ENCODE results near the gene APBA2.

APBA2 gene

DNA sequence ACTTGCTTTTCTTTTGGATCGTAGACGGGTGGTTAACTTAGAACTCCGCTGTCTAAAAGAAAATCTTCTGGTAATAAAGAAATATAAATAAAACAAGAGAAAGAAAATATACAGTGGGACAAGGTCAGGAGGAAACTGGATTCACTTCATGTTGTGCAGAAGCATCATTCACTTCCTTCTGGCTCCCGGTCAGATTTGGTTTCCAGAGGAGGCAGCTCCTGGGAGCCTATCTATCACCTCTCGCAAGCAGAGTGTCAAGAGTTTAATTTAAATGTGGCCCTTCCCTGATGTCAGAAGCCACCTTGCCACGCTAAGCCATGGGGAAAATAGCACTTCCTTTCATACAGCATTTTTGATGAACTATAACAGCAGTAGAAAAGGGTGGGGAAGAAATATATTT lies 244.7 kb downstream of the APBA2 start:
- POLR2A ChIA-PET: no interaction called here
- H3K9me3 ChIP-seq (ENCODE audit: control insufficient read depth, insufficient read depth, low read depth, low read length): no peaks in the 10 kb centered on the region
- TF ChIP-seq ZSCAN23 (tag by site-specific recombination; IDR thresholded peaks at IDR 0.05) (no peak), ZNF350 (tag by site-specific recombination; IDR thresholded peaks at IDR 0.05) (no peak), ZNF140 (tag by site-specific recombination; IDR thresholded peaks at IDR 0.05) (no peak)
- TF ChIP-seq, protein P1, sequence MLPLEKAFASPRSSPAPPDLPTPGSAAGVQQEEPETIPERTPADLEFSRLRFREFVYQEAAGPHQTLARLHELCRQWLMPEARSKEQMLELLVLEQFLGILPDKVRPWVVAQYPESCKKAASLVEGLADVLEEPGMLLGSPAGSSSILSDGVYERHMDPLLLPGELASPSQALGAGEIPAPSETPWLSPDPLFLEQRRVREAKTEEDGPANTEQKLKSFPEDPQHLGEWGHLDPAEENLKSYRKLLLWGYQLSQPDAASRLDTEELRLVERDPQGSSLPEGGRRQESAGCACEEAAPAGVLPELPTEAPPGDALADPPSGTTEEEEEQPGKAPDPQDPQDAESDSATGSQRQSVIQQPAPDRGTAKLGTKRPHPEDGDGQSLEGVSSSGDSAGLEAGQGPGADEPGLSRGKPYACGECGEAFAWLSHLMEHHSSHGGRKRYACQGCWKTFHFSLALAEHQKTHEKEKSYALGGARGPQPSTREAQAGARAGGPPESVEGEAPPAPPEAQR (tag by site-specific recombination; IDR thresholded peaks at IDR 0.05): no peak
- H3K27ac ChIP-seq (ENCODE audit: extremely low read depth, low read depth, low read length): no peak overlapping the region
- H3K36me3 ChIP-seq (ENCODE audit: control insufficient read depth in 2 of 2, insufficient read depth in 1 of 2, low read length in 2 of 2): no peaks in the 10 kb centered on the region
- H3K4me1 ChIP-seq (ENCODE audit: control insufficient read depth, insufficient read depth, low read length): no peaks in the 10 kb centered on the region
- CTCF ChIA-PET: interaction anchor here (3.3 kb wide), 1 partner anchor 9 kb away, joined by 15 read pairs; no protein-coding TSS in a partner anchor
- no peak overlapping the region for H3K4me3 ChIP-seq (ENCODE audit: low read depth, low read length)

DNA sequence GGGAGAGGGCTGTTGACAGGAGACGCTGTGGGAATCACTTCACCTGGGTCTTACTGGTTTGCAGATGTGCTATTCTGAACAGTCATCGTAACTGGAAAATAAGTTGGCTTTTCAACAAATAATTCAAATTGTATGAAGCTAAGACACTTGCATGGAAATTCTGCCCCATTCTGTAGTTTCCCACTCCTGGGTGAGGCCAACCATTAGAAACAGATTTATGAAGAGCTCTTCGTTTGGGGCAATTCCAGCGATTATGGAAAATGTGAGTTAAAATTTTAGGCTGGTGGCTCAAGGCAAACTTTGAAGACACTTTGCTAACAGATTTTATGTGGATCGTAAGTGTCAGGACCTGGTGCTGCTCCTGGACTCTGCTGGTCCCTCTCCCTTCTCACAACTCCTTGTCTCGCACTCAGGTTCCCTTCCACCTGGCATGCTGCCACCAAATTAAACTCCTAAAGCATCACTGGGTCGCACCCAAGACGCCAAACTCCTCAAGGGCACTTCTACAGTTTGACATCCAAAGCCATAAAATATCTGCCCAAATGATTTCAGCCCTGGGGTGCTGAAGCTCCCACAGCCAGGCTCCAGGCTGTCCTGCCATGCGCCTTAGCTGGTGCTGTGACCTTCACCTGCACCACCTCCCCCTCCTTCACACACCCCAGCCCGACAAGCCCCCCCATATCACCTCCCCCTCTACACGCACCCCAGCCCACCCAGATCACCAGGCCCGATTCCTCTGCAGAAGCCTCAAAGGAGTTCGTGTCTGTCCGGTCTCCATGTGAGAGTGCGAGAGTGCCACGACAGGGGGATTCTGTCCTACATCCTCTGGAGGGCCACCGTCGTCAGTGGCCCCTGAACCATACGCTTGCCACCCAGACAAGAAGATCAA lies 245.4 kb downstream of the APBA2 start:
- ChIA-PET CTCF (interaction anchor here (0.6 to 3.3 kb wide), 2 partner anchors 9 to 761 kb away, joined by 3 to 15 read pairs; no protein-coding TSS in a partner anchor), POLR2A (interaction anchor here (0.6 kb wide), 1 partner anchor 22 kb away, joined by 4 read pairs; no protein-coding TSS in a partner anchor)
- Histone ChIP-seq H3K4me1 (ENCODE audit: control insufficient read depth, insufficient read depth, low read length) (no peaks in the 10 kb centered on the region), H3K9me3 (ENCODE audit: control insufficient read depth, insufficient read depth, low read depth, low read length) (no peaks in the 10 kb centered on the region), H3K36me3 (ENCODE audit: control insufficient read depth in 2 of 2, insufficient read depth in 1 of 2, low read length in 2 of 2) (no peaks in the 10 kb centered on the region), H3K27ac (ENCODE audit: extremely low read depth, low read depth, low read length) (no peak overlapping the region), H3K4me3 (ENCODE audit: low read depth, low read length) (no peak overlapping the region)
- TF ChIP-seq ZNF335 (tag by site-specific recombination; conservative IDR thresholded peaks at IDR 0.05) (no peak), HOXC10 (CRISPR knock-in tag; IDR thresholded peaks at IDR 0.05) (no peak), ZNF830 (tag by site-specific recombination; IDR thresholded peaks at IDR 0.05; ENCODE audit: low read depth) (no peak), ZNF274 (IDR thresholded peaks at IDR 0.05; ENCODE audit: low read length) (no peak), ZNF274 (tag by site-specific recombination; IDR thresholded peaks at IDR 0.05; ENCODE audit: borderline replicate concordance) (no peak), ZNF596 (tag by site-specific recombination; IDR thresholded peaks at IDR 0.05) (no peak), ZNF324 (tag by site-specific recombination; IDR thresholded peaks at IDR 0.05) (no peak), YY2 (tag by site-specific recombination; IDR thresholded peaks at IDR 0.05) (no peak)
- TF ChIP-seq, protein P2, sequence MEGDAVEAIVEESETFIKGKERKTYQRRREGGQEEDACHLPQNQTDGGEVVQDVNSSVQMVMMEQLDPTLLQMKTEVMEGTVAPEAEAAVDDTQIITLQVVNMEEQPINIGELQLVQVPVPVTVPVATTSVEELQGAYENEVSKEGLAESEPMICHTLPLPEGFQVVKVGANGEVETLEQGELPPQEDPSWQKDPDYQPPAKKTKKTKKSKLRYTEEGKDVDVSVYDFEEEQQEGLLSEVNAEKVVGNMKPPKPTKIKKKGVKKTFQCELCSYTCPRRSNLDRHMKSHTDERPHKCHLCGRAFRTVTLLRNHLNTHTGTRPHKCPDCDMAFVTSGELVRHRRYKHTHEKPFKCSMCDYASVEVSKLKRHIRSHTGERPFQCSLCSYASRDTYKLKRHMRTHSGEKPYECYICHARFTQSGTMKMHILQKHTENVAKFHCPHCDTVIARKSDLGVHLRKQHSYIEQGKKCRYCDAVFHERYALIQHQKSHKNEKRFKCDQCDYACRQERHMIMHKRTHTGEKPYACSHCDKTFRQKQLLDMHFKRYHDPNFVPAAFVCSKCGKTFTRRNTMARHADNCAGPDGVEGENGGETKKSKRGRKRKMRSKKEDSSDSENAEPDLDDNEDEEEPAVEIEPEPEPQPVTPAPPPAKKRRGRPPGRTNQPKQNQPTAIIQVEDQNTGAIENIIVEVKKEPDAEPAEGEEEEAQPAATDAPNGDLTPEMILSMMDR (tag by site-specific recombination; IDR thresholded peaks at IDR 0.05): no peak
- TF ChIP-seq, protein P3, sequence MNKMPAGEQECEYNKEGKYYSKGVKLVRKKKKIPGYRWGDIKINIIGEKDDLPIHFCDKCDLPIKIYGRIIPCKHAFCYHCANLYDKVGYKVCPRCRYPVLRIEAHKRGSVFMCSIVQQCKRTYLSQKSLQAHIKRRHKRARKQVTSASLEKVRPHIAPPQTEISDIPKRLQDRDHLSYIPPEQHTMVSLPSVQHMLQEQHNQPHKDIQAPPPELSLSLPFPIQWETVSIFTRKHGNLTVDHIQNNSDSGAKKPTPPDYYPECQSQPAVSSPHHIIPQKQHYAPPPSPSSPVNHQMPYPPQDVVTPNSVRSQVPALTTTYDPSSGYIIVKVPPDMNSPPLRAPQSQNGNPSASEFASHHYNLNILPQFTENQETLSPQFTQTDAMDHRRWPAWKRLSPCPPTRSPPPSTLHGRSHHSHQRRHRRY (tag by site-specific recombination; IDR thresholded peaks at IDR 0.05): no peak
- TF ChIP-seq, protein P4, sequence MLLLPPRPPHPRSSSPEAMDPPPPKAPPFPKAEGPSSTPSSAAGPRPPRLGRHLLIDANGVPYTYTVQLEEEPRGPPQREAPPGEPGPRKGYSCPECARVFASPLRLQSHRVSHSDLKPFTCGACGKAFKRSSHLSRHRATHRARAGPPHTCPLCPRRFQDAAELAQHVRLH (tag by site-specific recombination; IDR thresholded peaks at IDR 0.05): no peak
- TF ChIP-seq, protein P5, sequence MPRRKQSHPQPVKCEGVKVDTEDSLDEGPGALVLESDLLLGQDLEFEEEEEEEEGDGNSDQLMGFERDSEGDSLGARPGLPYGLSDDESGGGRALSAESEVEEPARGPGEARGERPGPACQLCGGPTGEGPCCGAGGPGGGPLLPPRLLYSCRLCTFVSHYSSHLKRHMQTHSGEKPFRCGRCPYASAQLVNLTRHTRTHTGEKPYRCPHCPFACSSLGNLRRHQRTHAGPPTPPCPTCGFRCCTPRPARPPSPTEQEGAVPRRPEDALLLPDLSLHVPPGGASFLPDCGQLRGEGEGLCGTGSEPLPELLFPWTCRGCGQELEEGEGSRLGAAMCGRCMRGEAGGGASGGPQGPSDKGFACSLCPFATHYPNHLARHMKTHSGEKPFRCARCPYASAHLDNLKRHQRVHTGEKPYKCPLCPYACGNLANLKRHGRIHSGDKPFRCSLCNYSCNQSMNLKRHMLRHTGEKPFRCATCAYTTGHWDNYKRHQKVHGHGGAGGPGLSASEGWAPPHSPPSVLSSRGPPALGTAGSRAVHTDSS (tag by site-specific recombination; IDR thresholded peaks at IDR 0.05): no peak
- TF ChIP-seq, protein P6, sequence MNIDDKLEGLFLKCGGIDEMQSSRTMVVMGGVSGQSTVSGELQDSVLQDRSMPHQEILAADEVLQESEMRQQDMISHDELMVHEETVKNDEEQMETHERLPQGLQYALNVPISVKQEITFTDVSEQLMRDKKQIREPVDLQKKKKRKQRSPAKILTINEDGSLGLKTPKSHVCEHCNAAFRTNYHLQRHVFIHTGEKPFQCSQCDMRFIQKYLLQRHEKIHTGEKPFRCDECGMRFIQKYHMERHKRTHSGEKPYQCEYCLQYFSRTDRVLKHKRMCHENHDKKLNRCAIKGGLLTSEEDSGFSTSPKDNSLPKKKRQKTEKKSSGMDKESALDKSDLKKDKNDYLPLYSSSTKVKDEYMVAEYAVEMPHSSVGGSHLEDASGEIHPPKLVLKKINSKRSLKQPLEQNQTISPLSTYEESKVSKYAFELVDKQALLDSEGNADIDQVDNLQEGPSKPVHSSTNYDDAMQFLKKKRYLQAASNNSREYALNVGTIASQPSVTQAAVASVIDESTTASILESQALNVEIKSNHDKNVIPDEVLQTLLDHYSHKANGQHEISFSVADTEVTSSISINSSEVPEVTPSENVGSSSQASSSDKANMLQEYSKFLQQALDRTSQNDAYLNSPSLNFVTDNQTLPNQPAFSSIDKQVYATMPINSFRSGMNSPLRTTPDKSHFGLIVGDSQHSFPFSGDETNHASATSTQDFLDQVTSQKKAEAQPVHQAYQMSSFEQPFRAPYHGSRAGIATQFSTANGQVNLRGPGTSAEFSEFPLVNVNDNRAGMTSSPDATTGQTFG (tag by site-specific recombination; IDR thresholded peaks at IDR 0.05; ENCODE audit: borderline replicate concordance): no peak
